Nephron progenitor cell (in vitro differentiated cells): ENCODE results near the gene NOP53.

Experiments
- DNase-seq: peaks from one replicate; pipeline ENCODE4 v3.0.0; 2021
- H3K27ac Mint-ChIP-seq: 2 replicates; pipeline ENCODE4 v1.8.0; 2021; ENCODE audit warnings: mild to moderate bottlenecking, moderate library complexity, mixed read lengths
- H3K27me3 Mint-ChIP-seq: 2 replicates; pipeline ENCODE4 v1.8.0; 2021; ENCODE audit warnings: mild to moderate bottlenecking, low read depth, mixed read lengths; ENCODE audit not compliant: poor library complexity
- H3K36me3 Mint-ChIP-seq: 2 replicates; pipeline ENCODE4 v1.8.0; 2021; ENCODE audit warnings: low read depth, mixed read lengths
- H3K4me1 Mint-ChIP-seq: 2 replicates; pipeline ENCODE4 v1.8.0; 2021; ENCODE audit warnings: mixed read lengths
- H3K4me3 Mint-ChIP-seq: 2 replicates; pipeline ENCODE4 v1.8.0; 2021; ENCODE audit warnings: mild to moderate bottlenecking, moderate library complexity, mixed read lengths
- H3K9me3 Mint-ChIP-seq: 2 replicates; pipeline ENCODE4 v1.8.0; 2021; ENCODE audit warnings: mild to moderate bottlenecking, moderate library complexity, mixed read lengths
- TF ChIP-seq, protein P1 (sequence below): fragments of 200-600 bp; sonication (generic); IDR thresholded peaks from 2 replicates; pipeline ENCODE4 v1.5.0; 2021; ENCODE audit warnings: antibody characterized with exemption

The NOP53 gene

DNA sequence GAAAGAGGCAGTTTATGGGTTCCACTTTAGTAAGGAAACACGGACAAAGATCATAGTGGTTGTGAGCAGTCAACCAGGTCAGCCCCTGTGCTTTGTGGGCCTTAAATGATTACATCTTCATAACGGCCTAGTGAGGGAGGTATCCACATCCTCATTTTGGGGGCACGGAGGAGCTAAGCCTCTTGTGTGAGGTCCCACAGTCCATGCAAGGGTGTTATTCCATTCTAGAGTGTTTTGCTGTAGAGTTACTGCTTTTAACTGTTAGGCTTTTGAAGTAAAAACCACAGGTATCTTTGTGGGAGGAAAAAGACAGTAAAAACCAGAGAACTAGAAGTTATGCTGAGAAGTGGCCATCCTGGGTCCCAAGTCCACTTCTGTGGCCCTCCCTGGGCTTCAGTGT is 4.0 kb downstream of the NOP53 start:
- no peak for DNase-seq
- no peak overlapping the region for H3K4me3 Mint-ChIP-seq
- H3K9me3 Mint-ChIP-seq: no peaks in the 10 kb centered on the region
- no peak overlapping the region for H3K27ac Mint-ChIP-seq
- TF ChIP-seq, protein P1, sequence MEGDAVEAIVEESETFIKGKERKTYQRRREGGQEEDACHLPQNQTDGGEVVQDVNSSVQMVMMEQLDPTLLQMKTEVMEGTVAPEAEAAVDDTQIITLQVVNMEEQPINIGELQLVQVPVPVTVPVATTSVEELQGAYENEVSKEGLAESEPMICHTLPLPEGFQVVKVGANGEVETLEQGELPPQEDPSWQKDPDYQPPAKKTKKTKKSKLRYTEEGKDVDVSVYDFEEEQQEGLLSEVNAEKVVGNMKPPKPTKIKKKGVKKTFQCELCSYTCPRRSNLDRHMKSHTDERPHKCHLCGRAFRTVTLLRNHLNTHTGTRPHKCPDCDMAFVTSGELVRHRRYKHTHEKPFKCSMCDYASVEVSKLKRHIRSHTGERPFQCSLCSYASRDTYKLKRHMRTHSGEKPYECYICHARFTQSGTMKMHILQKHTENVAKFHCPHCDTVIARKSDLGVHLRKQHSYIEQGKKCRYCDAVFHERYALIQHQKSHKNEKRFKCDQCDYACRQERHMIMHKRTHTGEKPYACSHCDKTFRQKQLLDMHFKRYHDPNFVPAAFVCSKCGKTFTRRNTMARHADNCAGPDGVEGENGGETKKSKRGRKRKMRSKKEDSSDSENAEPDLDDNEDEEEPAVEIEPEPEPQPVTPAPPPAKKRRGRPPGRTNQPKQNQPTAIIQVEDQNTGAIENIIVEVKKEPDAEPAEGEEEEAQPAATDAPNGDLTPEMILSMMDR: no peak
- no peaks in the 10 kb centered on the region for H3K27me3 Mint-ChIP-seq
- H3K36me3 Mint-ChIP-seq: peaks cover 38% of the 10 kb centered on the region
- H3K4me1 Mint-ChIP-seq: peaks cover 22% of the 10 kb centered on the region

GRCh38 chr19:47750752-47751151 is 5.4 kb downstream of the NOP53 start:
- DNase-seq: no peak
- Mint-ChIP-seq H3K27me3 (no peaks in the 10 kb centered on the region), H3K4me3 (no peak overlapping the region), H3K36me3 (peaks cover 38% of the 10 kb centered on the region), H3K27ac (no peak overlapping the region), H3K9me3 (no peaks in the 10 kb centered on the region), H3K4me1 (peaks cover 17% of the 10 kb centered on the region)
- TF ChIP-seq, protein P1: no peak

DNA sequence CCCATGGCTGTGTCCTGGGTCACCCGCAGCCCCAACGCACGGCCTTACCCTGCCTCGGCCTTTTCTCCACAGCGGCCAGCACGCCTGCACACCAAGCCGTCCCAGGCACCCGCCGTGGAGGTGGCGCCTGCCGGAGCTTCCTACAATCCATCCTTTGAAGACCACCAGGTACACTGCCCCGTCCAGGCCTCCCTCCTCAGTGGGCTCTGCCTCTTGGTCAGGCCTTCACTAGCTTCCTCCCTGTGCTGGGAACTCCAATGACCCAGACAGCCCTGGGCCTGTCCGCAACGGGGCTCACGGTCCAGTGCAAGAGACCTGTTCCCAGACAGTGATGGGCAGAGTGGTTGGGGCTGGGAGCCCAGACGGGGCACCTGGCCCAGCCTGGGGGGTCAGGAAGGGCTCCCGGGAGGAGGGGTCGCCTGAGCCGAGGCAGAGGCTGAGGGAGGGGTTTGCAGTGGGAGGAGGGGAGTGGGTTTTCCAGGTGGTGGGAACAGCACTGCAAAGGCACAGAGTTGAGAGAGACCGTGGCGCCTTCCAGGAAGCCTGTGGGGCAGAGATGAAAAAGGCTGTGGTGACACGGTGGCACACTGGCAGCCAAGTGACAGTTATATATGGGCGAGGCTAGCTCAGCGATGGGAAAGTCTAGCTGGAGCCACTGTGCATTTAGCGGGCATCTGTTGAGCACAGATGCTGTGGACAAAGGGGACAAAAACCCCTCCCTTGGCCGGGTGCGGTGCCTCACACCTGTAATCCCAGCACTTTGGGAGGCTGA is 7.3 kb downstream of the NOP53 start:
- Mint-ChIP-seq H3K36me3 (peaks cover 42% of the 10 kb centered on the region), H3K9me3 (no peaks in the 10 kb centered on the region), H3K27me3 (no peaks in the 10 kb centered on the region), H3K27ac (no peak overlapping the region), H3K4me1 (peaks cover 11% of the 10 kb centered on the region), H3K4me3 (no peak overlapping the region)
- no peak for DNase-seq
- TF ChIP-seq, protein P1: no peak

DNA sequence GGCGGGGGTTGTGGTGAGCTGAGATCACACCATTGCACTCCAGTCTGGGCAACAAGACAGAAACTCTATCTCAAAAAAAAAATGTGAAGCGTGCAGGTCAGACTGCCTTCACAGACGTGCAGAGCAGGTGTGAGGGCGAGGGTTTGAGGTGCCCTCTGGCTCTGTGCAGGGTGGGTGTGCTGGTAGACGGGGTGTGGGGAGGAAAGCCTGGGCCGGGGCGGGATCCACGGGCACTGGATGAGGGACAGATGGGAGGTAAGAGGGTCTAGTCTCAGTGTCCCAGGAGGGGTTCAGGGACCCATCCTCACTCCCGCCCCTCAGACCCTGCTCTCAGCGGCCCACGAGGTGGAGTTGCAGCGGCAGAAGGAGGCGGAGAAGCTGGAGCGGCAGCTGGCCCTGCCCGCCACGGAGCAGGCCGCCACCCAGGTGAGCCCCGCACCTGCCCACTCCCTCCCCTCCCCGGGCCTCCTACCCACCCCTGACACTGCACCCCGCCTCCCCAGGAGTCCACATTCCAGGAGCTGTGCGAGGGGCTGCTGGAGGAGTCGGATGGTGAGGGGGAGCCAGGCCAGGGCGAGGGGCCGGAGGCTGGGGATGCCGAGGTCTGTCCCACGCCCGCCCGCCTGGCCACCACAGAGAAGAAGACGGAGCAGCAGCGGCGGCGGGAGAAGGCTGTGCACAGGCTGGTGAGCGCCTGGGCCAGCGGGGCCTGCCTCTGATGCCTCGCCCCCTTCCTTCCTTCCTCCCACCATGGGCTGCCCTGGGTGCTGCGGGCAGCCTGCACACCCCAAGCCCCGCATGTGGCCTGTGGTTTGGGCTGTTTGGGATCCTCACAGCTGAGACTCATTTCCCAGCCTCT is 9.1 kb downstream of the NOP53 start:
- H3K36me3 Mint-ChIP-seq: peaks cover 46% of the 10 kb centered on the region
- H3K4me3 Mint-ChIP-seq: no peak overlapping the region
- no peak for DNase-seq
- TF ChIP-seq, protein P1: no peak
- no peaks in the 10 kb centered on the region for H3K27me3 Mint-ChIP-seq
- H3K27ac Mint-ChIP-seq: no peak overlapping the region
- no peaks in the 10 kb centered on the region for H3K9me3 Mint-ChIP-seq
- no peaks in the 10 kb centered on the region for H3K4me1 Mint-ChIP-seq

GRCh38 chr19:47755065-47755761 is 9.9 kb downstream of the NOP53 start:
- no peaks in the 10 kb centered on the region for H3K9me3 Mint-ChIP-seq
- DNase-seq: no peak
- peaks cover 46% of the 10 kb centered on the region for H3K36me3 Mint-ChIP-seq
- no peaks in the 10 kb centered on the region for H3K4me1 Mint-ChIP-seq
- TF ChIP-seq, protein P1: no peak
- H3K4me3 Mint-ChIP-seq: no peak overlapping the region
- H3K27ac Mint-ChIP-seq: no peak overlapping the region
- H3K27me3 Mint-ChIP-seq: no peaks in the 10 kb centered on the region
